Coronary artery (tissue), 2 donors: ENCODE measurements around the gene NPAT.

ENCODE experiments used
- DNase-seq: peaks from one replicate; pipeline ENCODE4 v3.0.0-alpha.2; 2017; ENCODE audit warnings: low spot score
- H3K27ac ChIP-seq, 2 donors: fragments of 200-600 bp; sonication (generic); one replicate each; pipeline ENCODE4 v1.5.1; 2016 to 2019
- H3K4me3 ChIP-seq: fragments of 200-600 bp; sonication (generic); 2 replicates; pipeline ENCODE4 v1.5.1; 2016; ENCODE audit warnings: mild to moderate bottlenecking, moderate library complexity
- TF ChIP-seq, protein P1 (sequence below): fragments of 200-600 bp; sonication (generic); IDR thresholded peaks from one replicate; pipeline ENCODE4 v1.5.1; 2019; ENCODE audit warnings: antibody characterized with exemption

NPAT gene

DNA sequence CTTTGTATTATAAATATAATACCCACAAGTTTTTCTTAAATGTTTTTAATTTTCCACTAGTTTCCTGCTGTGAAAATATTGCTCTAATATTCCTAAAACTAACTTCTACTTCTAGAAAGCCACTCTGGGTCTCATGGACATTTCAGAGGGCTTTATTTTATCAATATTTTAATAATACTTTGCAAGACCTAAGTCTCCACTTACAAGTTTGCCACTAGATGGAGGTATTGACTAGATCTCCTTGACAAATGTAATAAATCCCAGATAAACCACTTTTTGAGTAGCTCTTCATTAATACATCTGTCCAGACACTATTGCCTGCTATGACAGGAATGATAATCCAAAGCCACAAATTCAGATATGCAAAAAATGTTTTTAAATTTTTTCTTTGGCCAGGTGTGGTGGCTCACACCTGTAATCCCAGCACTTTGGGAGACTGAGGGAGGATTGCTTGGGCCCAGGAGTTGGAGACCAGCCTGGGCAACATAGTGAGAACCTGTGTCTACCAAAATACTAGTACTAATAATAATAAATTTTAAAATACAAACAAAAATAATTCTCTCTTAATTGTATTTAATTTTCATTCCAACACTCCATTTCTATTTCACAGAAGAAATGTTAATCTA lies 104.6 kb downstream of the NPAT start:
- Histone ChIP-seq H3K4me3 (no peak overlapping the region), H3K27ac (no peak overlapping the region)
- no peak for DNase-seq
- TF ChIP-seq, protein P1, sequence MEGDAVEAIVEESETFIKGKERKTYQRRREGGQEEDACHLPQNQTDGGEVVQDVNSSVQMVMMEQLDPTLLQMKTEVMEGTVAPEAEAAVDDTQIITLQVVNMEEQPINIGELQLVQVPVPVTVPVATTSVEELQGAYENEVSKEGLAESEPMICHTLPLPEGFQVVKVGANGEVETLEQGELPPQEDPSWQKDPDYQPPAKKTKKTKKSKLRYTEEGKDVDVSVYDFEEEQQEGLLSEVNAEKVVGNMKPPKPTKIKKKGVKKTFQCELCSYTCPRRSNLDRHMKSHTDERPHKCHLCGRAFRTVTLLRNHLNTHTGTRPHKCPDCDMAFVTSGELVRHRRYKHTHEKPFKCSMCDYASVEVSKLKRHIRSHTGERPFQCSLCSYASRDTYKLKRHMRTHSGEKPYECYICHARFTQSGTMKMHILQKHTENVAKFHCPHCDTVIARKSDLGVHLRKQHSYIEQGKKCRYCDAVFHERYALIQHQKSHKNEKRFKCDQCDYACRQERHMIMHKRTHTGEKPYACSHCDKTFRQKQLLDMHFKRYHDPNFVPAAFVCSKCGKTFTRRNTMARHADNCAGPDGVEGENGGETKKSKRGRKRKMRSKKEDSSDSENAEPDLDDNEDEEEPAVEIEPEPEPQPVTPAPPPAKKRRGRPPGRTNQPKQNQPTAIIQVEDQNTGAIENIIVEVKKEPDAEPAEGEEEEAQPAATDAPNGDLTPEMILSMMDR = no peak

DNA sequence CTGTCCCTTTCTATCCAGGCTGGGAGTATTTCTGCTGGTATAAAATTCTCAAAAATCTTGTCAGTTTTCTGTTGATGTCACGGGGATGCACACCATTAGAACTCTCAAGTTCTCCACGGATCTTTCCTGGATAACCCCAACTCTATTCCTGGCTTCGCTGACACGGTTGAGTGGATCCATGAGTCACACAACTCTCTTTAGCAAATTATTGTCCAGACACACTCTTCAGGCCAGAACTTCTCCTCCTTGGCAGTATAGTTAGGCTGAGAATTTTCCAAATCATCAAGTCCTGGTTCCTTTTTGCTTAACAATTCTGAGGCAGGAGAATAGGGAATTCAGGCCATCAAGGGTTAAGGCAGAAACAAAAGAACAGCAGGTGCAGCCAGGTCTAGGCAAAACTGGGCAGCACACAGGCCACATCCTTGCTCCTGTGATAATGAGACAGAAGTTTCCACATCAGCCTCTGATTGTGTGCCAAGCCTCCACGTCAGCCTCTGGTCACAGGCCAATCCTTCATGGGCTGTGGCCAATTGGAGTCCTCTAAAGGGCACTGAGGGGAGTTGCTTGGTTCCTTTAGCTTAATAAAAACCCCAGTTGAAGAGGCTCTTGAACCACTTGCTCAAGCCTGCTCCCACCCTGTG lies 106.8 kb downstream of the NPAT start:
- TF ChIP-seq, protein P1 = no peak
- Histone ChIP-seq H3K4me3 (no peak overlapping the region), H3K27ac (peak overlapping the region; percentile 67 to 74)
- peak; percentile 93 for DNase-seq

DNA sequence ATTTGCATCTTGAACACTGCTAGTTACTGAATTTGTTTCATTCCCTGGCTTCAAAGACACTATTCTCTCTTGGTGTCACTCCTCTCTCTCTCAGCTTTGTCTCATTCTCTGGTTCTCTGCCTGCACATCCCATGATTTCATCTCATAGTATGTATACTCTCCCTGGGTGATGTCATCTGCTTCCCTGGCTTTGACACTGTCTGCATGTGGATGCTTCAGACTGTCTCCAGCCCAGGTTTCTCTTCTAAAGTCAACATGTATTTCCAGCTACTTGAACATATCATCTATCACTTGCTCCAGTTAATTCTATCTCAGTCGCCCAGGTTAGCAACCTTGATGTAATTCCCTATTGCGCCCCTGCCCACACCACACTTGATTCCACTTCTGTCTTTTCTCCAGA lies 110.4 kb downstream of the NPAT start:
- H3K4me3 ChIP-seq = no peak overlapping the region
- TF ChIP-seq, protein P1 = no peak
- DNase-seq = no peak
- no peak overlapping the region for H3K27ac ChIP-seq

DNA sequence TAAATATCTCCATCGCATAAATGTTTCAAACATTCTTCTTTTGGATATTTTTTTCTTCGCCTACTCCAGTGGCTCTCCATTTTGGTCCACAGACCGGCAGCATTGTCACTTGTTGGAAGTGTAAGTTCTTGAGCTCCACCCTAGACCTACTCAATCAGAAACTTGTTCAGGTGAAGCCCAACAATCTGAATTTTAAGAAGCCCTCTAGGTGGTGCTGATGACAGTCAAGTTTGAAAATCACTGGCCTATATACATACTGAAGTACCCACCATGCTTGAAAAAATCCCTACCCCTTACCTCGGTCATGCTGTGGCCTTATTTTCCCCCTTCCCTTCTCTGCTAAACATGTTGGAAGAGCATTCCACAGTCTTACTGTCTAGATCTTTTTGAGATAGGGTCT lies 111.3 kb downstream of the NPAT start:
- H3K27ac ChIP-seq = no peak overlapping the region
- TF ChIP-seq, protein P1 = no peak
- no peak overlapping the region for H3K4me3 ChIP-seq
- no peak for DNase-seq
